ENCODE data around the gene MINK1. TPM values are rescaled to one million over a fixed set of nuclear protein-coding genes. Genes with fewer than 3 reads are reported as not detected.

MINK1 gene
- total and polyA plus RNA-seq, 2 donors (not counting 1 experiment from before 2014, with no cell fraction given) = 109 to 160 TPM

DNA sequence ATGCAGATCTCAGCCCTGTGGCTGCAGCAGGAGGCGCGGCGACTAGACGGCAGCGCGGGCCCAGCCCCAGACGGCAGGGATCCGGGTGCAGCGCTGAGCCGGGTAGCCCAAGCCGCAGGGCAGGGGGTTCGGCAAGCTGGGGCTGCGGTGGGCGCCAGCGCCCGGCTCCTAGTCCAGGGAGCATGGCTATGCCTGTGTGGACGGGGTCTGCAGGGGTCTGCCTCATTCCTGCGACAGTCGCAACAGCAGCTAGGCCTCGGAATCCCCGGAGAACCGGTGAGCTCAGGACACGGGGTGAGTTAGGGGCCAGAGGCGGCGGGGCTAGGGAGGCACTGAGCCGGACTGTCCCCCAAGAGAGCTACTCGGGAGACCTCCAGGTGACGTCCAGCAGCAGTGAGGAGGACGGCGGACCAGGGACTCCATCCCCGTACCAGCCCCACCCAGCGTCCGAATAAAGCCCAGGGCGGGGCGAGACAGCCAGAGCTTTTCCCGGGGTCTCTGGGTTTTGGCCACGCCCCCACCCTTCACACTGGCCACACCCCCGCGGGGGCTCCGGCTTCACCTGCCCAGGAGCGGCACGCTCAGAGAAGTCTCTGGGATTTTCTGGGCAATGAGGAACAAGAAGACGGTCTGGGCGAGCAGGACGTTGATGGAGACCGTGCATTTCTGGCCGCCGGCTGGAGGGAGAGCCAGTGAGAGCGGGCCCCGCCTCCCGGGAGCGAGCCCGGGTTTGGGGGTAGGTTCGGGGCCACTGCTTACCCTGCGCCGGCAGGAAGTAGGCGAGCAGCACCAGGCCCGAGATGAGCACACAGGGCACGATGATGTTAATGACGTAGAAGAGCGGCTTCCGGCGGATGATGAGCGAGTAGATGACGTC is 67.3 kb downstream of the MINK1 start:
- H3K27me3 Mint-ChIP-seq = peaks cover 4% of the 10 kb centered on the region
- no peaks in the 10 kb centered on the region for H3K79me2 ChIP-seq (ENCODE audit: control insufficient read depth, insufficient read depth, low read length)
- DNase-seq (peak; percentile 91), ATAC-seq (ENCODE audit: low read depth) (peak; percentile 16)
- H3K9ac ChIP-seq (ENCODE audit: low read length) = peak overlapping the region; percentile 68
- peak overlapping the region; percentile 93 for H3K4me3 Mint-ChIP-seq
- H3K27ac ChIP-seq (ENCODE audit: low read length in 2 of 2) = peak overlapping the region in 1 of 2 donors; percentile 55
- H4K20me1 ChIP-seq (ENCODE audit: control insufficient read depth, insufficient read depth, low read length, poor library complexity, severe bottlenecking) = no peaks in the 10 kb centered on the region
- peaks cover 0 to 15% of the 10 kb centered on the region in 2 experiments for H3K36me3 ChIP-seq (replicated peaks in 1 of 2; ENCODE audit: control extremely low read depth in 1 of 2, control insufficient read depth in 1 of 2, extremely low read depth in 1 of 2, insufficient read depth in 2 of 2, low read length in 1 of 2)
- POLR2A ChIA-PET = interaction anchor here (0.6 to 2.1 kb wide), 4 partner anchors 39 to 110 kb away, joined by 3 to 9 read pairs (median 6); partner anchors contain the start of genes RNF167, SLC25A11 and SPAG7
- no peak for TF ChIP-seq EZH2 (IDR thresholded peaks at IDR 0.05; ENCODE audit: borderline replicate concordance, insufficient read depth, low read depth, low read length, poor library complexity, severe bottlenecking)
- TF ChIP-seq, protein P1, sequence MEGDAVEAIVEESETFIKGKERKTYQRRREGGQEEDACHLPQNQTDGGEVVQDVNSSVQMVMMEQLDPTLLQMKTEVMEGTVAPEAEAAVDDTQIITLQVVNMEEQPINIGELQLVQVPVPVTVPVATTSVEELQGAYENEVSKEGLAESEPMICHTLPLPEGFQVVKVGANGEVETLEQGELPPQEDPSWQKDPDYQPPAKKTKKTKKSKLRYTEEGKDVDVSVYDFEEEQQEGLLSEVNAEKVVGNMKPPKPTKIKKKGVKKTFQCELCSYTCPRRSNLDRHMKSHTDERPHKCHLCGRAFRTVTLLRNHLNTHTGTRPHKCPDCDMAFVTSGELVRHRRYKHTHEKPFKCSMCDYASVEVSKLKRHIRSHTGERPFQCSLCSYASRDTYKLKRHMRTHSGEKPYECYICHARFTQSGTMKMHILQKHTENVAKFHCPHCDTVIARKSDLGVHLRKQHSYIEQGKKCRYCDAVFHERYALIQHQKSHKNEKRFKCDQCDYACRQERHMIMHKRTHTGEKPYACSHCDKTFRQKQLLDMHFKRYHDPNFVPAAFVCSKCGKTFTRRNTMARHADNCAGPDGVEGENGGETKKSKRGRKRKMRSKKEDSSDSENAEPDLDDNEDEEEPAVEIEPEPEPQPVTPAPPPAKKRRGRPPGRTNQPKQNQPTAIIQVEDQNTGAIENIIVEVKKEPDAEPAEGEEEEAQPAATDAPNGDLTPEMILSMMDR (IDR thresholded peaks at IDR 0.05) = no peak
- peaks cover 0 to 27% (median 11%) of the 10 kb centered on the region in 4 experiments for H3K27me3 ChIP-seq (replicated peaks in 1 of 4; ENCODE audit: control extremely low read depth in 1 of 4, control insufficient read depth in 3 of 4, insufficient read depth in 4 of 4, low read length in 3 of 4)
- CTCF ChIA-PET = interaction anchor here (0.8 to 4.0 kb wide), 6 partner anchors 19 to 190 kb away, joined by 3 to 15 read pairs (median 4); partner anchors contain the start of gene SPAG7
- H3K9me3 ChIP-seq (ENCODE audit: control extremely low read depth in 1 of 3, control insufficient read depth in 2 of 3, insufficient read depth in 1 of 3, low read length in 2 of 3) = peaks cover 0 to 25% (median 0%) of the 10 kb centered on the region in 3 donors
- H3K4me1 Mint-ChIP-seq = peaks cover 48% of the 10 kb centered on the region
- peak overlapping the region; percentile 69 for H2AFZ ChIP-seq (ENCODE audit: insufficient read depth, low read depth, low read length, poor library complexity, severe bottlenecking)
- peaks cover 45 to 53% of the 10 kb centered on the region in 2 donors for H3K4me1 ChIP-seq (ENCODE audit: control insufficient read depth in 2 of 2, insufficient read depth in 2 of 2, low read length in 2 of 2)
- peak overlapping the region; percentile 32 to 73 (median 66) for H3K4me3 ChIP-seq (ENCODE audit: control extremely low read depth in 1 of 5, extremely low read depth in 1 of 5, insufficient read depth in 1 of 5, low read depth in 2 of 5, low read length in 4 of 5)
- H3K4me2 ChIP-seq (replicated peaks; ENCODE audit: low read depth, low read length, poor library complexity, severe bottlenecking) = peak overlapping the region; percentile 98
- no peaks in the 10 kb centered on the region for H3K9me3 Mint-ChIP-seq (ENCODE audit: insufficient read depth)
- intact Hi-C loops (cut with micrococcal nuclease) = loop anchor here (1.0 to 5.0 kb wide), 2 partner anchors 93 to 333 kb away; partner anchors contain the start of gene PLD2
- WGBS (ENCODE audit: insufficient coverage) = 11% methylated on average over 63 of the region's 65 CpGs
- peak overlapping the region; percentile 82 for H3K27ac Mint-ChIP-seq
